MCF 10A (cell line): ENCODE results near the gene EFHC2. TPM values are rescaled to one million over a fixed set of nuclear protein-coding genes. Genes with fewer than 3 reads are reported as not detected.

Experiments used
- Bru-seq: library from RNA; stranded (reverse); fragments of 400-500 nt; gene quantifications from one replicate; lab custom pipeline; 2021; lab: Mats Ljungman, UMichigan
- BruChase-seq, 2 experiments: library from RNA; stranded (reverse); fragments of 400-500 nt; gene quantifications; one replicate each; lab custom pipeline; 2021; lab: Mats Ljungman, UMichigan
- BruUV-seq: library from RNA; stranded (reverse); fragments of 400-500 nt; replicated peaks from 2 replicates; lab custom pipeline; 2021; lab: Mats Ljungman, UMichigan
- CTCF ChIA-PET: fragments of 300-600 bp; sonication (Branson Sonifier 250); formaldehyde crosslinking; extraction: SDS; loops from one replicate; lab custom pipeline; 2021; ENCODE audit warnings: antibody characterized with exemption, inconsistent platforms; lab: Yijun Ruan, JAX
- POLR2A ChIA-PET: fragments of 300-600, 350-650 bp; sonication (Branson Sonifier 250); formaldehyde crosslinking; extraction: SDS; loops from one replicate; lab custom pipeline; 2020; ENCODE audit warnings: antibody characterized with exemption, inconsistent platforms; lab: Yijun Ruan, JAX
- DNase-seq: peaks from one replicate; pipeline ENCODE4 v3.0.0-alpha.2; 2018; ENCODE audit not compliant: unreplicated experiment
- H3K27ac Mint-ChIP-seq: one replicate; pipeline ENCODE4 v1.8.0; 2022; ENCODE audit warnings: mild to moderate bottlenecking, low read depth, mixed read lengths; ENCODE audit not compliant: unreplicated experiment
- H3K27me3 Mint-ChIP-seq: one replicate; pipeline ENCODE4 v1.8.0; 2022; ENCODE audit warnings: mixed read lengths; ENCODE audit not compliant: insufficient read depth, unreplicated experiment
- H3K36me3 Mint-ChIP-seq: one replicate; pipeline ENCODE4 v1.8.0; 2022; ENCODE audit warnings: mild to moderate bottlenecking, moderate library complexity, mixed read lengths; ENCODE audit not compliant: insufficient read depth, unreplicated experiment
- H3K4me1 Mint-ChIP-seq: one replicate; pipeline ENCODE4 v1.8.0; 2022; ENCODE audit warnings: mixed read lengths; ENCODE audit not compliant: insufficient read depth, unreplicated experiment
- H3K4me3 Mint-ChIP-seq: one replicate; pipeline ENCODE4 v1.8.0; 2022; ENCODE audit warnings: mild to moderate bottlenecking, moderate library complexity, mixed read lengths; ENCODE audit not compliant: unreplicated experiment
- H3K9me3 Mint-ChIP-seq: one replicate; pipeline ENCODE4 v1.8.0; 2022; ENCODE audit warnings: mixed read lengths; ENCODE audit not compliant: unreplicated experiment
- CTCF ChIP-seq: fragments of 200-600 bp; IDR thresholded peaks from one replicate; pipeline ENCODE4 v1.8.0; 2022; ENCODE audit warnings: antibody characterized with exemption, mild to moderate bottlenecking; ENCODE audit not compliant: unreplicated experiment
- intact Hi-C: fragments of 100-400 bp; cut with micrococcal nuclease; formaldehyde crosslinking; loops from 2 replicates; pipeline ENCODE4 v1.14.1; 2022
- long read RNA-seq: library from polyadenylated mRNA; stranded (forward); transcript quantifications from one replicate; pipeline ENCODE4 v2.0.0, GENCODE V29; 2022
- total RNA-seq: library from RNA; stranded (reverse); gene quantifications from 2 replicates; pipeline ENCODE4 v1.2.3, GENCODE V29; 2022

The EFHC2 gene
- total RNA-seq (not detected in 2 replicates), Bru-seq, nascent RNA (percentile 2 among the genes with signal in this experiment), BruChase-seq, experiment 1, labeled RNA remaining after a 6-hour chase (percentile 2 among the genes with signal in this experiment), BruChase-seq, experiment 2, labeled RNA remaining after a 2-hour chase (percentile 2 among the genes with signal in this experiment)
- long read RNA-seq = 0 reads

- Mint-ChIP-seq H3K4me3 (no peak within 1 kb of the TSS), H3K36me3 (no peaks in the 10 kb centered on the region), H3K9me3 (no peaks in the 10 kb centered on the region), H3K27me3 (peaks cover 49% of the 10 kb centered on the region), H3K27ac (peak within 1 kb of the TSS; percentile 28), H3K4me1 (no peaks in the 10 kb centered on the region)
- no peak for TF ChIP-seq CTCF
- intact Hi-C loops = no loop called here
- no TSS peak for BruUV-seq
- POLR2A ChIA-PET = interaction anchor here (0.7 kb wide), 1 partner anchor 9 kb away, joined by 3 read pairs; no protein-coding TSS in a partner anchor
- CTCF ChIA-PET = no interaction called here
- DNase-seq = no peak
Observed at GRCh38 chrX:44343412-44344141, at the start of gene EFHC2. TSS of gene EFHC2 (minus strand) at chrX:44343672. CDS start at chrX:44343588, 84 bp downstream.

- H3K36me3 Mint-ChIP-seq = no peaks in the 10 kb centered on the region
- no peak overlapping the region for H3K4me3 Mint-ChIP-seq
- H3K4me1 Mint-ChIP-seq = no peaks in the 10 kb centered on the region
- no peak for TF ChIP-seq CTCF
- H3K27ac Mint-ChIP-seq = no peak overlapping the region
- DNase-seq = no peak
- intact Hi-C loops = no loop called here
- H3K27me3 Mint-ChIP-seq = peaks cover 46% of the 10 kb centered on the region
- H3K9me3 Mint-ChIP-seq = no peaks in the 10 kb centered on the region
- BruUV-seq = no TSS peak
- POLR2A ChIA-PET = interaction anchor here (0.7 kb wide), 1 partner anchor 321 kb away, joined by 3 read pairs; no protein-coding TSS in a partner anchor
- CTCF ChIA-PET = no interaction called here
Observed at GRCh38 chrX:44392767-44393166, 49.3 kb upstream of the EFHC2 start.

GRCh38 chrX:44384688-44385338 is 41.3 kb upstream of the EFHC2 start:
- H3K4me1 Mint-ChIP-seq = no peaks in the 10 kb centered on the region
- no peak overlapping the region for H3K27ac Mint-ChIP-seq
- peaks cover 47% of the 10 kb centered on the region for H3K27me3 Mint-ChIP-seq
- no peak overlapping the region for H3K4me3 Mint-ChIP-seq
- CTCF ChIA-PET = no interaction called here
- POLR2A ChIA-PET = interaction anchor here (0.8 kb wide), 1 partner anchor 10 kb away, joined by 4 read pairs; no protein-coding TSS in a partner anchor
- no peak for TF ChIP-seq CTCF
- intact Hi-C loops = no loop called here
- BruUV-seq = no TSS peak
- no peaks in the 10 kb centered on the region for H3K36me3 Mint-ChIP-seq
- no peaks in the 10 kb centered on the region for H3K9me3 Mint-ChIP-seq
- no peak for DNase-seq

GRCh38 chrX:44382871-44383270 is 39.4 kb upstream of the EFHC2 start:
- Mint-ChIP-seq H3K36me3 (no peaks in the 10 kb centered on the region), H3K9me3 (no peaks in the 10 kb centered on the region), H3K4me3 (no peak overlapping the region), H3K4me1 (no peaks in the 10 kb centered on the region), H3K27ac (no peak overlapping the region), H3K27me3 (peaks cover 48% of the 10 kb centered on the region)
- intact Hi-C loops = no loop called here
- DNase-seq = no peak
- BruUV-seq = no TSS peak
- ChIA-PET CTCF (no interaction called here), POLR2A (no interaction called here)
- no peak for TF ChIP-seq CTCF
